SU-DHL-6 (cell line): ENCODE data around the gene PARP1.

ENCODE experiments used
- H2AFZ ChIP-seq: fragments of 200-600 bp; sonication (generic); 2 replicates; pipeline ENCODE4 v1.6.1; 2014; ENCODE audit warnings: low read depth, mild to moderate bottlenecking, moderate library complexity, mixed read lengths, antibody characterized with exemption, low read length; ENCODE audit not compliant: severe bottlenecking
- H3F3A ChIP-seq: fragments of 200-600 bp; shearing (Covaris generic); 2 replicates; pipeline ENCODE4 v1.6.0; 2016; ENCODE audit warnings: antibody characterized with exemption, mild to moderate bottlenecking; ENCODE audit not compliant: insufficient read depth
- H3K27ac ChIP-seq: fragments of 200-600 bp; sonication (generic); 2 replicates; pipeline ENCODE4 v1.5.1; 2016; ENCODE audit warnings: low read depth, mild to moderate bottlenecking, low read length, moderate library complexity, mixed read lengths
- H3K27me3 ChIP-seq: fragments of 200-600 bp; sonication (generic), shearing (Covaris generic); 2 replicates; pipeline ENCODE4 v1.6.0; 2014; ENCODE audit warnings: mild to moderate bottlenecking, low read length
- H3K36me3 ChIP-seq: fragments of 200-600 bp; sonication (generic); 2 replicates; pipeline ENCODE4 v1.6.1; 2014; ENCODE audit warnings: mild to moderate bottlenecking, low read length, mixed read lengths
- H3K4me2 ChIP-seq: fragments of 300-600, 200-600 bp; shearing (Covaris generic), sonication (generic); 2 replicates; pipeline ENCODE4 v1.6.0; 2014; ENCODE audit warnings: low read length, low read depth, mild to moderate bottlenecking; ENCODE audit not compliant: poor library complexity, severe bottlenecking
- H3K4me3 ChIP-seq: fragments of 200-600 bp; sonication (generic); 2 replicates; pipeline ENCODE4 v1.5.1; 2014; ENCODE audit warnings: antibody characterized with exemption, low read length, mild to moderate bottlenecking, mixed read lengths; ENCODE audit not compliant: insufficient read depth, poor library complexity, severe bottlenecking
- H3K79me2 ChIP-seq: fragments of 200-600 bp; sonication (generic); 2 replicates; pipeline ENCODE4 v1.6.1; 2014; ENCODE audit warnings: mild to moderate bottlenecking, low read length, moderate library complexity; ENCODE audit not compliant: insufficient read depth
- H3K9ac ChIP-seq: fragments of 200-600 bp; sonication (generic); 2 replicates; pipeline ENCODE4 v1.7.0; 2014; ENCODE audit warnings: mild to moderate bottlenecking, low read length
- H3K9me2 ChIP-seq: fragments of 200-600 bp; sonication (generic); replicated peaks from 2 replicates; pipeline ENCODE4 v1.6.1; 2014; ENCODE audit warnings: low read length; ENCODE audit not compliant: insufficient read depth
- H3K9me3 ChIP-seq: fragments of 200-600 bp; sonication (generic); 2 replicates; pipeline ENCODE4 v1.6.1; 2014; ENCODE audit warnings: low read length, mixed read lengths; ENCODE audit not compliant: insufficient read depth
- H4K20me1 ChIP-seq: fragments of 200-600 bp; sonication (generic); 2 replicates; pipeline ENCODE4 v1.6.1; 2014; ENCODE audit warnings: low read depth, mild to moderate bottlenecking, antibody characterized with exemption, low read length, moderate library complexity, mixed read lengths
- CTCF ChIP-seq: fragments of 200-600 bp; sonication (generic); IDR thresholded peaks from one replicate; pipeline ENCODE4 v1.5.1; 2017; ENCODE audit warnings: antibody characterized with exemption, mild to moderate bottlenecking, low read length, moderate library complexity; ENCODE audit not compliant: insufficient read depth, poor library complexity, severe bottlenecking
- EZH2phosphoT487 ChIP-seq: fragments of 200-600 bp; sonication (generic), shearing (Covaris generic); conservative IDR thresholded peaks from 2 replicates; pipeline ENCODE4 v1.6.1; 2018; ENCODE audit warnings: mild to moderate bottlenecking, antibody characterized with exemption, low read length, moderate library complexity, mixed read lengths

Gene PARP1

GRCh38 chr1:226312065-226312464 is 95.8 kb downstream of the PARP1 start:
- Histone ChIP-seq H2AFZ (no peak overlapping the region), H3K27ac (no peak overlapping the region)

GRCh38 chr1:226311376-226311775 is 96.5 kb downstream of the PARP1 start:
- H3K9ac ChIP-seq: no peak overlapping the region
- peaks cover 26% of the 10 kb centered on the region for H3K79me2 ChIP-seq
- no peaks in the 10 kb centered on the region for H3K27me3 ChIP-seq
- H3K27ac ChIP-seq: no peak overlapping the region
- H3K9me2 ChIP-seq: no peaks in the 10 kb centered on the region
- H3K4me3 ChIP-seq: no peak overlapping the region
- TF ChIP-seq EZH2phosphoT487: no peak
- TF ChIP-seq CTCF: no peak
- H3F3A ChIP-seq: peaks cover 16% of the 10 kb centered on the region; the same call in 1 of the 2 replicates
- no peak overlapping the region for H3K4me2 ChIP-seq
- H2AFZ ChIP-seq: no peak overlapping the region
- H4K20me1 ChIP-seq: no peaks in the 10 kb centered on the region
- no peaks in the 10 kb centered on the region for H3K36me3 ChIP-seq
- no peaks in the 10 kb centered on the region for H3K9me3 ChIP-seq

More at GRCh38 chr1:226312065-226312464, 95.8 kb downstream of the PARP1 start:
- no peaks in the 10 kb centered on the region for H3K36me3 ChIP-seq
- peaks cover 11% of the 10 kb centered on the region; the same call in 1 of the 2 replicates for H3F3A ChIP-seq
- no peak overlapping the region for H3K4me2 ChIP-seq
- H3K9me2 ChIP-seq: no peaks in the 10 kb centered on the region
- TF ChIP-seq EZH2phosphoT487: no peak
- TF ChIP-seq CTCF: no peak
- no peaks in the 10 kb centered on the region for H4K20me1 ChIP-seq
- H3K27me3 ChIP-seq: no peaks in the 10 kb centered on the region
- H3K9ac ChIP-seq: no peak overlapping the region
- H3K9me3 ChIP-seq: no peaks in the 10 kb centered on the region
- H3K79me2 ChIP-seq: peaks cover 19% of the 10 kb centered on the region
- H3K4me3 ChIP-seq: no peak overlapping the region
